Spleen (tissue), 7 donors: ENCODE results near the gene PLEKHB2.

Source experiments
- CTCF ChIP-seq, 11 experiments: fragments of 200-600 bp in 7 of 11; fragments of 450-650 bp in 4 of 11; sonication (generic) in 4 of 11; IDR thresholded peaks in 8 of 11; conservative IDR thresholded peaks in 3 of 11; 1 replicate in 7 of 11; 2 replicates in 4 of 11; pipeline versions ENCODE4 v1.4.0 to v1.8.0; 2016 to 2021; ENCODE audit warnings: antibody characterized with exemption in 11 of 11, inconsistent platforms in 4 of 11, mild to moderate bottlenecking in 1 of 11
- POLR2AphosphoS5 ChIP-seq, 3 donors: sonication (generic); formaldehyde crosslinking; IDR thresholded peaks; one replicate each; pipeline ENCODE4 v1.5.1; 2017; ENCODE audit warnings: antibody characterized with exemption in 3 of 3
- donor health status: DM: no; HTN: no; CAD: no; lungs with moderate emphysema.
- donor health status: DM: no; HTN: no; CAD: no.
- donor health status: DM: no; HTN: no; CAD: no.

- TF ChIP-seq CTCF (IDR thresholded peaks at IDR 0.05 in 8 of 11, conservative IDR thresholded peaks at IDR 0.05 in 3 of 11) (no peak), POLR2AphosphoS5 (IDR thresholded peaks at IDR 0.05) (no peak)
Measured at GRCh38 chr2:131064589-131065512, 40.3 kb upstream of the PLEKHB2 start.
